Activated B cell treated with CpG ODN at 0.5 μM for 24 hours (primary cell): ENCODE data around the gene SPRED2. TPM values are rescaled to one million over a fixed set of nuclear protein-coding genes. Genes with fewer than 3 reads are reported as not detected.

ENCODE experiments used
- ATAC-seq: fragments of 200-7000 bp; cut with Tn5 transposase; one replicate; pipeline ENCODE4 v1.10.0; 2021; ENCODE audit warnings: low read depth, mild to moderate bottlenecking, moderate library complexity
- CTCF ChIA-PET: fragments of 350-600 bp; sonication (Branson Sonifier 250); formaldehyde crosslinking; loops from one replicate; lab custom pipeline; 2021; ENCODE audit warnings: antibody characterized with exemption; lab: Charles Lee
- POLR2A ChIA-PET: fragments of 350-600 bp; sonication (Branson Sonifier 250); formaldehyde crosslinking; loops from one replicate; lab custom pipeline; 2021; ENCODE audit warnings: antibody characterized with exemption; lab: Charles Lee
- DNase-seq: peaks from one replicate; pipeline ENCODE4 v3.0.0; 2022
- H3K27ac Mint-ChIP-seq: one replicate; pipeline ENCODE4 v1.8.0; 2020; ENCODE audit warnings: mixed read lengths
- H3K27me3 Mint-ChIP-seq: one replicate; pipeline ENCODE4 v1.8.0; 2021; ENCODE audit warnings: mixed read lengths
- H3K36me3 Mint-ChIP-seq: one replicate; pipeline ENCODE4 v1.8.0; 2021; ENCODE audit warnings: low read depth, mixed read lengths
- H3K4me1 Mint-ChIP-seq: one replicate; pipeline ENCODE4 v1.8.0; 2021; ENCODE audit warnings: mixed read lengths
- H3K4me3 Mint-ChIP-seq: one replicate; pipeline ENCODE4 v1.8.0; 2020; ENCODE audit warnings: mild to moderate bottlenecking, mixed read lengths
- H3K9me3 Mint-ChIP-seq: one replicate; pipeline ENCODE4 v1.8.0; 2020; ENCODE audit warnings: mixed read lengths
- CTCF ChIP-seq: fragments of 200-600 bp; IDR thresholded peaks from one replicate; pipeline ENCODE4 v1.8.0; 2022; ENCODE audit warnings: antibody characterized with exemption, mild to moderate bottlenecking
- intact Hi-C: fragments of 100-400 bp; cut with micrococcal nuclease; formaldehyde crosslinking; loops from one replicate; pipeline ENCODE4 v1.15.1; 2024
- total RNA-seq: library from RNA; stranded (reverse); gene quantifications from 2 replicates; pipeline ENCODE4 v1.2.3, GENCODE V29; 2022

Gene SPRED2
- total RNA-seq, 1 donor from 2014 or later: 2.5 TPM

DNA sequence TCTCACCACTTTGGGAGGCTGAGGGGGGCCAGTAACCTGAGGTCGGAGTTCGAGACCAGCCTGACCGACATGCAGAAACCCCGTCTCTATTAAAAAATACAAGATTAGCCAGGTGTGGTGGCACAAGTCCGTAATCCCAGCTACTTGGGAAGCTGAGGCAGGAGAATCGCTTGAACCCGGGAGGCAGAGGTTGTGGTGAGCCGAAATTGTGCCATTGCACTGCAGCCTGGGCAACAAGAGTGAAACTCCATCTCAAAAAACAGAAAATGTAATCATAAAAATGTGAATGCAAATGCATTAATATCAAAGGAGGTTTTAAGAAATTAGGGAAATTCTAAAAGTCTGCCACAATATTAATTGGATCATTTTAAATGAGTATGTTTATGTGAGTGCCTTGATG, 159.1 kb downstream of the SPRED2 start:
- intact Hi-C loops: no loop called here
- no peak overlapping the region for H3K4me3 Mint-ChIP-seq
- ChIA-PET CTCF (no interaction called here), POLR2A (no interaction called here)
- H3K4me1 Mint-ChIP-seq: peaks cover 7% of the 10 kb centered on the region
- H3K36me3 Mint-ChIP-seq: peaks cover 49% of the 10 kb centered on the region
- no peak for TF ChIP-seq CTCF
- no peak for ATAC-seq
- H3K27ac Mint-ChIP-seq: no peak overlapping the region
- H3K9me3 Mint-ChIP-seq: no peaks in the 10 kb centered on the region
- H3K27me3 Mint-ChIP-seq: no peaks in the 10 kb centered on the region
- DNase-seq: no peak

DNA sequence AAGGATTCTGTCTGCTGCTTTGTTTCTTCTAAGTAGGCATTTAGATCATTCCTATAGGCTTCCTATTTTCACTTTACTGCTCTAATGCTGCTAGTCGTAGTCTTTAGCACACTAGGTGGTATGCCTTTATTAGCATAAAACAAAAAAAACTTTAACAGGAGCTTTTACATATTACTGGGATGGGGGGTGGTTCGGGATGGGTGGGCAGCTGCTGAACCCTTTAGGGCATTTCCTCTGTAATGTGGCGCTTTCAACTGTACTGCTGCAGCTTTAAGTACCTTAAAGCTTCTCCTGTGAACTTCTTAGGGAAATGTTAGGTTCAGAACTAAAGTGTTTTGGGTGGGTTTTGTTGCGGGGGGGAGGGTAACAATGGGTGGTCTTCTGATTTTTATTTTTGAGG, 163.4 kb downstream of the SPRED2 start:
- intact Hi-C loops: no loop called here
- Mint-ChIP-seq H3K4me3 (no peak overlapping the region), H3K9me3 (no peaks in the 10 kb centered on the region), H3K4me1 (peaks cover 5% of the 10 kb centered on the region), H3K27me3 (no peaks in the 10 kb centered on the region), H3K27ac (peak overlapping the region; percentile 20), H3K36me3 (peaks cover 83% of the 10 kb centered on the region)
- POLR2A ChIA-PET: interaction anchor here (1.1 kb wide), 1 partner anchor 8 kb away, joined by 5 read pairs; no protein-coding TSS in a partner anchor
- CTCF ChIA-PET: no interaction called here
- ATAC-seq: no peak
- TF ChIP-seq CTCF: no peak
- DNase-seq: no peak

- Mint-ChIP-seq H3K9me3 (no peaks in the 10 kb centered on the region), H3K27me3 (no peaks in the 10 kb centered on the region), H3K27ac (no peak overlapping the region), H3K4me1 (peaks cover 5% of the 10 kb centered on the region), H3K36me3 (peaks cover 85% of the 10 kb centered on the region), H3K4me3 (no peak overlapping the region)
- intact Hi-C loops: no loop called here
- ChIA-PET POLR2A (no interaction called here), CTCF (interaction anchor here (1.1 to 1.4 kb wide), 2 partner anchors 285 to 307 kb away, joined by 3 read pairs; no protein-coding TSS in a partner anchor)
- no peak for ATAC-seq
- no peak for TF ChIP-seq CTCF
- no peak for DNase-seq
Measured at GRCh38 chr2:65267008-65267407, 165.4 kb downstream of the SPRED2 start.

DNA sequence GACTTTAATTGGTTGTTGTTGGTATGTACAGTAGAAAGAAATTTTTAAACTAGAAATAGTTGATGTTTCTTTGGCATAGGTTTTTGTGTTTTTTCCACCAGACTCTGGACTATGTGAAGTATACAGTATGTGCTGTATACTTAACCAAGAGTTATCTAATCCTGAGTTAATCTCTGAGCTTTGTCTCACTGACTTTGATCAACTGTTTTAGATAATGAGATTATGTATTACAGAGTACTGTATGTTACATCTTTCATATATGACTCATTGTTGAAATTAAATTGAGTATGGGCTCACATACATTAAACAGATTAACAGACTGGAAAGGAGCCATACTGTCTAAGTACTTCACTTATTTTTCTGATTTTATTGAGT, 166.7 kb downstream of the SPRED2 start:
- H3K4me1 Mint-ChIP-seq: peaks cover 8% of the 10 kb centered on the region
- H3K9me3 Mint-ChIP-seq: no peaks in the 10 kb centered on the region
- H3K27me3 Mint-ChIP-seq: no peaks in the 10 kb centered on the region
- ATAC-seq: no peak
- no peak overlapping the region for H3K4me3 Mint-ChIP-seq
- H3K27ac Mint-ChIP-seq: no peak overlapping the region
- intact Hi-C loops: loop anchor here (1.0 to 2.0 kb wide), 3 partner anchors 165 to 308 kb away; no protein-coding TSS in a partner anchor
- H3K36me3 Mint-ChIP-seq: peaks cover 89% of the 10 kb centered on the region
- no peak for DNase-seq
- ChIA-PET CTCF (interaction anchor here (0.7 to 1.9 kb wide), 8 partner anchors 10 to 311 kb away, joined by 3 to 5 read pairs (median 3); no protein-coding TSS in a partner anchor), POLR2A (interaction anchor here (0.6 kb wide), 1 partner anchor 14 kb away, joined by 3 read pairs; no protein-coding TSS in a partner anchor)
- no peak for TF ChIP-seq CTCF

DNA sequence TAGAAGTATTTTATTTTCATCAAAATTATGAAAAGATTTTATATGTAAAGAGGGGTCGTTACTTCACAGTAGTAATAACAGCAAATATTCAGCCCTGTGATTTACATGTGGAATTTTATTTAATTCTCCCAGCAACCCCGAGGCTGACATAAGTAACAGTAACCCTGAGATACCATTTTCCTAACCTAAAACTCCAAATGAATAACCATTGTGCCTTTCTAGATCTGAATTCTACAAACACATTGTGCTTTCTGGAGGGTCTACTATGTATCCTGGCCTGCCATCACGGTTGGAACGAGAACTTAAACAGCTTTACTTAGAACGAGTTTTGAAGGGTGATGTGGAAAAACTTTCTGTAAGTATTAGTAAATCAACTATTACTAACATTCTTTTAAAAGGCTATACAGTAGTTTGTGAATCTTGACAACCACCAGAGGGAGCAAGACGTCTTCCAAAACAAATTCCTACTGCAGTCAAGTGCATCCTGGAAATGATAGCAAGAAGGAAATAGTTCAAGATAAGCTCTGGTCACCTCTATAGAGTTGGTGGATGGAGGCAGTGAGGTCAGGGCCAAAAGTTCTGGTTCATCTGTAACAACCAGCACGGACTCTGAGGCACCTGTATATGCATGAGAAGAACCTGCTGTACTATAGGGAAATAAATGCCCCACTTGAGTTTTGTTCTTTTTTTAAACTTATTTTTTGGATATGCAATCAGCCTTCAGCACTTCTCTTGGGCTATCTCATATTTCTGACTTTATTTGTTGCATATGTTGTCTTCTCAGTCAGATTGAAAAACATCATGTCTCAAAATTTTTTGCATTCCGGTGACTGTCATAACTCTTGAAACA, 167.4 kb downstream of the SPRED2 start:
- H3K27ac Mint-ChIP-seq: peak overlapping the region; percentile 12
- ATAC-seq: peak; percentile 25
- intact Hi-C loops: loop anchor here (1.0 to 2.0 kb wide), 3 partner anchors 166 to 308 kb away; no protein-coding TSS in a partner anchor
- POLR2A ChIA-PET: interaction anchor here (0.6 kb wide), 1 partner anchor 14 kb away, joined by 3 read pairs; no protein-coding TSS in a partner anchor
- no peaks in the 10 kb centered on the region for H3K9me3 Mint-ChIP-seq
- H3K4me1 Mint-ChIP-seq: peaks cover 8% of the 10 kb centered on the region
- H3K36me3 Mint-ChIP-seq: peaks cover 88% of the 10 kb centered on the region
- H3K27me3 Mint-ChIP-seq: no peaks in the 10 kb centered on the region
- no peak for TF ChIP-seq CTCF
- H3K4me3 Mint-ChIP-seq: no peak overlapping the region
- CTCF ChIA-PET: interaction anchor here (0.7 to 1.9 kb wide), 8 partner anchors 10 to 311 kb away, joined by 3 to 5 read pairs (median 3); no protein-coding TSS in a partner anchor
- DNase-seq: no peak
